Mesodermal cell (in vitro differentiated cells): ENCODE measurements around the gene PCMTD2.
"Not testable (repeated sequence)": the region's sequence is repeated elsewhere in the genome, so short reads cannot be mapped to it uniquely, and the experiment has no call there.

Experiments used
- H3K27ac ChIP-seq: 2 replicates; pipeline ENCODE4 v1.7.0; 2013; ENCODE audit warnings: mild to moderate bottlenecking, low read depth, low read length, moderate library complexity; ENCODE audit not compliant: severe bottlenecking
- H3K36me3 ChIP-seq: 2 replicates; pipeline ENCODE4 v1.7.1; 2013; ENCODE audit warnings: mild to moderate bottlenecking, low read length, moderate library complexity; ENCODE audit not compliant: control insufficient read depth, insufficient read depth
- H3K4me1 ChIP-seq: one replicate; pipeline ENCODE4 v1.7.1; 2013; ENCODE audit warnings: mild to moderate bottlenecking, low read length; ENCODE audit not compliant: insufficient read depth, control insufficient read depth, poor library complexity, severe bottlenecking
- H3K4me3 ChIP-seq: 2 replicates; pipeline ENCODE4 v1.7.0; 2013; ENCODE audit warnings: low read length, control low read depth, mild to moderate bottlenecking; ENCODE audit not compliant: insufficient read depth, poor library complexity, severe bottlenecking; ENCODE audit errors: extremely low read depth
- H3K9me3 ChIP-seq: 2 replicates; pipeline ENCODE4 v1.7.1; 2013; ENCODE audit warnings: mild to moderate bottlenecking, low read length, moderate library complexity; ENCODE audit not compliant: control insufficient read depth
- WGBS, 2 experiments: methylation state at CpG; one replicate each; pipeline ENCODE4 v1.1.5; 2013; ENCODE audit warnings: missing lambda C conversion rate in 2 of 2; ENCODE audit not compliant: insufficient coverage in 2 of 2; 5-methylcytosine and 5-hydroxymethylcytosine counted together

The PCMTD2 gene

DNA sequence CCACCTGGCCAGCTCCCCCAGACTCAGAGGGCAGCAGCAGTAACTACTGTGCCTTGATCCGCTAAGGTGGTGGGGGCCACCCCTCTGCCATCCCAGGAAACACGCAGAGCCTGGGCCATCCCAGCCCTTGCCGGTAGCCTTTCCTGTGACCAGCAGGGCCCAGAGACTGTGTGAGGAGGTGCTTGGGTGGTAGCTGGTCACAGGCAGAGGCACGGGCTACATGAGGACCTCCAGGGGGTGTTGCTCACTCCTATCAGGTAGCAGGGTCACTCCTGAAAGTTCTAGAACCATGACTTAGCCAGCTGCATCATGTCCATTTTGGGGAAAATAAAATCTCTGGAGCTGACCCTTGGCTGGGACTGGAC lies 22.8 kb downstream of the PCMTD2 start:
- Histone ChIP-seq H3K9me3 (no peaks in the 10 kb centered on the region), H3K27ac (no peak overlapping the region), H3K4me3 (no peak overlapping the region), H3K36me3 (peaks cover 12% of the 10 kb centered on the region), H3K4me1 (no peaks in the 10 kb centered on the region)
- WGBS, 2 experiments: 84 to 100% methylated on average over 3 to 4 of the region's 4 CpGs

DNA sequence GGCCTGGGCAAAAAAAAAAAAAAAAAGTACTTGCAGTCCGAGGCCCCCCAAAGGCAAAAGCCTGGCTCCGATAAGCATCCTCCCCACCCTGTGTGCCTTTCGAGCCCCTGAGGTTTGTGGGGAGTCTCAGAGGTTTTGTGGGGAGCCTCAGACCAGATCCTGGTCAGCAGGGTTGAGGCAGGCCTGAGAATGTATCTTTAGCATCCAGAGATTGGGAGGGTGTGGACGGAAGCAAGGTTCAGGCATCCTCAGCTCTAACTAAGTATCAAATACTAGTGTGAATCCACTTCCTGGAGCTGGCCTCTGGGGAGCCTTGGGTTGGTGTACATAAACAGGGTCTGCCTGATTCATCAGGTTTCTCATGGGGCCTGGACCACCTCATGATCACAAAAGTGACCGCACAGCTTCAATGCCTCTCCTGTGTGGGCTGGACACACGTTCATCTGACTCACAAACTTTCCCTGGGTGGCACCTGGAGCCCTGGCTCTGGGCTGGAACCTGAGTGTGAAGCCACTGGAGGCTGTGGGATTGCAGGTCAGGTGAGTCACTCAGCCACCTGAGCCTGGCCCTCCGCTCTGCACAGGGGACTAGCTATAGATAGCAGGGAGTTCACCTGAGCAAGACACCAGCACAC lies 24.4 kb downstream of the PCMTD2 start:
- H3K27ac ChIP-seq: no peak overlapping the region
- WGBS, 2 experiments: 93 to 94% methylated on average over 3 of the region's 7 CpGs
- H3K4me3 ChIP-seq: no peak overlapping the region
- H3K36me3 ChIP-seq: no peaks in the 10 kb centered on the region
- no peaks in the 10 kb centered on the region for H3K4me1 ChIP-seq
- no peaks in the 10 kb centered on the region for H3K9me3 ChIP-seq

DNA sequence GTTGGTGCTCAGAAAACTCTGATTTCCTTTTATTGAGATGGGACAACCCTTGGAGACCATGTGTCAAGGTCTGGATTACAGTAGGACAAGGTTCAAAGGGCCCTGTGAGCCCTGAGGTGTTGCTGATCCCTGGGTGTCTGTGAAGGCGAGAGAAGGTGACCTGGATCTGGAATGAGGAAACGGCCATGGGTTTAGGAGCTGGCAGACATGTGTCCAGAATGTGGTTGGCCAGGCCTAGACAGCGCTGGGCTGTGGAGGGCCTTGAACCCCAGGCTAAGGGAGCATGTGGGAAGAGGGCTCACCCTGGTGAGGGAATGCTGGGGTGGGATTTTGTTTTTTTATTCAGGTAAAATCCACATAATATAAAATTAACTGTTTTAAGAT lies 24.9 kb downstream of the PCMTD2 start:
- H3K4me3 ChIP-seq: no peak overlapping the region
- H3K27ac ChIP-seq: no peak overlapping the region
- H3K36me3 ChIP-seq: no peaks in the 10 kb centered on the region
- no peaks in the 10 kb centered on the region for H3K9me3 ChIP-seq
- H3K4me1 ChIP-seq: no peaks in the 10 kb centered on the region
- 90 to 96% methylated on average over 2 to 3 of the region's 3 CpGs for WGBS, 2 experiments

DNA sequence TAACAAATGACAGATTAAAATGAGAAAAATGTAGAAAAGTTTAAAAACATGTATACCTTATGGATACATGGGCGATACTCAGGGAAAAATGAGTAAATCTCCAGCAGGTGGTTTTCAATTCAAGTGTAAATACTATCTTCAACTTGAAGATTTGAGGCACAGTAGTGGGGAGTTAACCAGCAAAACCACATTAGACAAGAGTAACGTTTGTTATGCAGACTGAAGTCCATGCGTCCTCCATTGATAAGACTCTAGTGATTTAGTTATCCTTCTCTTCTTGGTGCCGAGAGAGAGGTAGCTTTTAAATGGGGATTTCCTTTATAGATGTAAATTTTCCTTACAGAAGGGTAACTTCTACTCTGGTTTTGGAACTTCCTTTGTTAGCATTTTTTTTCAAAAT lies 28.1 kb downstream of the PCMTD2 start:
- Histone ChIP-seq H3K27ac (no peak overlapping the region), H3K9me3 (no peaks in the 10 kb centered on the region), H3K36me3 (no peaks in the 10 kb centered on the region), H3K4me1 (no peaks in the 10 kb centered on the region), H3K4me3 (no peak overlapping the region)
- 60 to 100% methylated on average over 1 of the region's 4 CpGs for WGBS, 2 experiments

DNA sequence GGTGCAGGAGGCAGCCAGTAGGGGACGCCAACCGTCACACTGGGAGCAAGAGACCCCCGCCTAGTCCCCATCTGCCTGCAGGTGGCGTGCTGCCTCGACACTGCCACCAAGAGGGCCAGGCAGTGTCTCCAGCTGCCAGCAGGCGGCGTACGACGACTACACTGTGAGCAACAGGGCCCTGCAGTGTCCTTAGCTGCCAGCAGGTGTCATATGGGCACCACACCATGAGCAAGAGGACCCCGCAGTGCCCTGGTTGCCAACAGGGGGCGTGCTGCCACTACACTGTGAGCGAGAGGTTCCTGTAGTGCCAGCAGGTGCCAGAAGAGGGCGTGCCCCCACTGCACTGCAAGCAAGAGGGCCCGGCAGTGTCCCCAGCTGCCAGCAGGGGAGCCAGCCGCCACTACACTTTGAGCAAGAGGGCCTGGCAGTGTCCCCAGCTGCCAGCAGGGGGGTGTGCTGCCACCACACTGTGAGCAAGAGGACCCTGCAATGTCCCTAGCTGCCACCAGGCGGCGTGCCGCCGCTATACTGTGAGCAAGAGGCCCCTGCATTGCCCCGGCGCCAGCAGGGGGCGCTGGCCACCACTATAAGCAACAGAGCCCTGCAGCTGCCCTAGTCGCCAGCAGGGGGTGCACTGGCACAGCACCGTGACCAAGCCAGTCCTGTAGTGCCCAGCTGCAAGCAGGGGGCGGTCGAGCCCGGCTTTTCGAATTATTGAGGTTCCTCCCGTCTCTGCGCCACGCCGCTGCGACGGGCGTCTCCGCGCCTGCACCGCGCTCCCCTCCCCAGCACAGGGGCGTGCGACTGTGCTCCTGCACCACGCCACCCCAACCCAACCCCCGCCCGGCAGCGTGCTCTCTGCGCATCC lies 30.3 kb downstream of the PCMTD2 start:
- H3K36me3 ChIP-seq, H3K4me3 ChIP-seq, H3K9me3 ChIP-seq, H3K27ac ChIP-seq, H3K4me1 ChIP-seq: not testable (repeated sequence)
- 85 to 90% methylated on average over 31 to 37 of the region's 46 CpGs for WGBS, 2 experiments

DNA sequence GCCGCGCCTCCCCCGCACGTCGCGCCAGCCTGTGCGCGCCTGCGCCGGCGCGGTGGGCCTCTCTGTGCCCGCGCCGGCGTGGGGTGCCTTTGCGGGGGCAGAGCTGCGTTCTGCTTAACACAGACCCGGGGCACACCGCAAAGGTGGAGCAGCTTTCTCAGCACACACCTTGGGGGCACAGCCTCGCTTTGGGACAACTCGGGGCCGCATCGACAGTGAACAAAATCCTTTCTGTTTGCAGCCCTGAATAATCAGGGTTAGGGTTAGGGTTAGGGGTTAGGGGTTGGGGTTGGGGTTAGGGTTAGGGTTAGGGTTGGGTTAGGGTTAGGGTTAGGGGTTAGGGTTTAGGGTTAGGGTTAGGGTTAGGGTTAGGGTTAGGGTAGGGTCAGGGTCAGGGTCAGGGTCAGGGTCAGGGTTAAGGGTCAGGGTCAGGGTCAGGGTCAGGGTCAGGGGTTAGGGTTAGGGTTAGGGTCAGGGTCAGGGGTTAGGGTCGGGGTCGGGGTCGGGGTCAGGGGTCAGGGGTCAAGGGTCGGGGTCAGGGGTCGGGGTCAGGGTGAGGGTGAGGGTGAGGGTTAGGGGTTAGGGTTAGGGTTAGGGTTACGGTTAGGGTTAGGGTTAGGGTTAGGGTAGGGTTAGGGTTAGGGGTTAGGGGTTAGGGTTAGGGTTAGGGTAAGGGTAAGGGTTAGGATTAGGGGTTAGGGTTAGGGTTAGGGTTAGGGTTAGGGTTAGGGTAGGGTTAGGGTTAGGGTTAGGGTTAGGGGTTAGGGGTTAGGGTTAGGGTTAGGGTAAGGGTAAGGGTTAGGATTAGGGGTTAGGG lies 31.1 kb downstream of the PCMTD2 start:
- 97 to 98% methylated on average over 18 to 20 of the region's 30 CpGs for WGBS, 2 experiments
- not testable (repeated sequence) for H3K36me3 ChIP-seq, H3K9me3 ChIP-seq, H3K4me1 ChIP-seq, H3K27ac ChIP-seq, H3K4me3 ChIP-seq

DNA sequence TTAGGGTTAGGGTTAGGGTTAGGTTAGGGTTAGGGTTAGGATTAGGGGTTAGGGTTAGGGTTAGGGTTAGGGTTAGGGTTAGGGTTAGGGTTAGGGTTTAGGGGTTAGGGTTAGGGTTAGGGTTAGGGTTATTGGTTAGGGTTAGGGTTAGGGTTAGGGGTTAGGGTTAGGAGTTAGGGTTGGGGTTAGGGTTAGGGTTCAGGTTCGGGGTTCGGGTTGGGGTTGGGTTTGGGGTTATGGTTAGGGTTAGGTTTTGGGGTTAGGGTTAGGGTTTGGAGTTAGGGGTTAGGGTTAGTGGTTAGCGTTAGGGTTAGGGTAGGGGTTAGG lies 31.7 kb downstream of the PCMTD2 start:
- not testable (repeated sequence) for H3K4me1 ChIP-seq, H3K36me3 ChIP-seq, H3K4me3 ChIP-seq, H3K27ac ChIP-seq, H3K9me3 ChIP-seq
- WGBS, 2 experiments: 100% methylated on average over 1 of the region's 3 CpGs; no CpG with 5 or more reads in 1 of the 2 experiments

DNA sequence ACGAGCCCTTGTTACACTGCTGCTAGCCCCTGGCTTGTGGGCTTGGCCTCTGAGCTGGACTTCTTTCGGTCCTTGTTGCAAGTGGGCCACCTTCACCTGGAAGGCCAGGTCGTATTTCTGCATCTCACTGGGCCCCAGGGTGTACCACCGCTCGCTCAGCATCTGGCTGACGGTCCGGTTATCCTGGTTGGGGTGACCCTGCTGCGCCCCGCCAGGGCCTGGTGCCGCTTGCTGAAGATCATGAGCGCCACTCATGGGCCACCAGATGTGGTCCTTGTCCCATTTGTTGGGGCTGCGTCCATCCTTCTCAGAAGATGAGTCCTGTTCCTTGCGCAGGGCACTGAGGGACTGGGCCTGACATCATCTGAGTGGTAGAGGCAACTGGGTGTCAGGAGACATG lies 36.6 kb downstream of the PCMTD2 start:
- 95% methylated on average over 6 of the region's 13 CpGs; no CpG with 5 or more reads in 1 of the 2 experiments for WGBS, 2 experiments
- not testable (repeated sequence) for H3K4me3 ChIP-seq, H3K9me3 ChIP-seq, H3K27ac ChIP-seq, H3K36me3 ChIP-seq, H3K4me1 ChIP-seq

DNA sequence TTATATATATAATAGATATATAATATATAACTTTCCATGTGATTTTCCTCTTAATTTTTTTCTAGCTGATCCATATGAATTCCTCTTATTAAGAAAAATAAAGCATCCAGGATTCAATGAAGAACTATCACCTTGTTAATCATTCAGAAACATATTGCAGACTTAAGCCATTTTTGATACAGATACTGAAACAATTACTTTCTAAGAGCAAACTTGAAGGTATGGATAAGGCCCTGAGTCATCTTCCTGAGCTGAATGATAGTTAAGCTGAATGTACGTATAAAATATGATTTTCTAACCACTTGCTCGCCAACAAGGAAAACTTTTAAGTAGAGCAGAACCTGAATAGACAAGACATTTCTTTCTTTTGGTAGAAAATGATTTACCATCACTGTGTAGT lies 47.5 kb downstream of the PCMTD2 start:
- WGBS, 2 experiments: no CpG with 5 or more reads among the region's 2 CpGs
- H3K4me3 ChIP-seq, H3K36me3 ChIP-seq, H3K4me1 ChIP-seq, H3K9me3 ChIP-seq, H3K27ac ChIP-seq: not testable (repeated sequence)

DNA sequence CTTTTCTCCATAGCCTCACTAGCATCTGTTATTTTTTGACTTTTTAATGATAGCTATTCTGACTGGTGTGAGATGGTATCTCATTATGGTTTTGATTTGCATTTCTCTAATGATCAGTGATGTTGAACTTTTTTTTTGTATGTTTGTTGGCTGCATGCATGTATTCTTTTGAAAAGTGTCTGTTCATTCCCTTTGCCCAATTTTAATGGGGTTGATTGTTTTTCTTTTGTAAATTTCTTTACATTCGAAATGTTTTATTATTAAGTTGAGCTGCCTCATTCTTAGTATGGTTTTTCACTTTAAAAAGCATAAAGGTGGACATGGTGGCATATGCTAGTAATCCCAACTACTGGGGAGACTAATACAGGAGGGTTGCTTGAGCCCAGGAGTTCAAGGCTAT lies 58.2 kb downstream of the PCMTD2 start:
- not testable (repeated sequence) for H3K4me3 ChIP-seq, H3K9me3 ChIP-seq, H3K36me3 ChIP-seq, H3K27ac ChIP-seq, H3K4me1 ChIP-seq
- WGBS, 2 experiments: no CpG with 5 or more reads among the region's 1 CpG

DNA sequence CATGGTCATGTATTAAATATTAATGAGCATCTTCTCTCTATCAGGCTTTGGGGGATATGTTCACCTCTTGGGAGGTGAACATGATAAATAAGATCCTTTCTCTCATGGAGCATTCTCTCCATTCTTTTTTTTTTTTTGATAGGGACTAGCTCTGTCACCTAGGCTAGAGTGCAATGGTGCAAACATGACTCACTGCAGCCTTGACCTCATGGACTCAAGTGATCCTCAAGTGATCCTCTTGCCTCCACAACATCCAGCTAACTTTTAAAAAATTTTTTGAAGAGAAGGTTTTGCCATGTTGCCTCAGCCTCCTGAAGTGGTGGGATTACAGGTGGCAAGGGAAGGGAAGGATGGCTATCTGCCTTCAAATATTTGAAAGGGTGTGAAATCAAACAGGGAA lies 59.8 kb downstream of the PCMTD2 start:
- H3K27ac ChIP-seq: not testable (repeated sequence)

More for the DNA sequence above, 59.8 kb downstream of the PCMTD2 start:
- not testable (repeated sequence) for H3K9me3 ChIP-seq, H3K36me3 ChIP-seq, H3K4me3 ChIP-seq, H3K4me1 ChIP-seq
